Peyer's patch (tissue), 4 donors: Measurements from ENCODE around the gene UFM1. TPM values are rescaled to one million over a fixed set of nuclear protein-coding genes. Genes with fewer than 3 reads are reported as not detected.

Source experiments
- DNase-seq, 3 donors: peaks; one replicate each; pipeline ENCODE4 v3.0.0-alpha.2; 2017 to 2019
- H3K27ac ChIP-seq, 4 donors: fragments of 200-600 bp; sonication (generic); one replicate each; pipeline ENCODE4 v1.5.1; 2016 to 2019
- H3K27me3 ChIP-seq, 2 donors: fragments of 200-600 bp; sonication (generic); one replicate each; pipeline ENCODE4 v1.5.1; 2019
- H3K36me3 ChIP-seq, 3 donors: fragments of 200-600 bp; sonication (generic); one replicate each; pipeline ENCODE4 v1.5.1; 2016 to 2019
- H3K4me1 ChIP-seq, 4 donors: fragments of 200-600 bp; sonication (generic); one replicate each; pipeline ENCODE4 v1.5.1; 2016 to 2019
- H3K4me3 ChIP-seq, 4 donors: fragments of 200-600 bp; sonication (generic); 1 replicate in 3 of 4; 2 replicates in 1 of 4; pipeline ENCODE4 v1.5.1; 2016 to 2019; ENCODE audit warnings: mild to moderate bottlenecking in 1 of 4
- H3K9me3 ChIP-seq, 4 donors: fragments of 200-600 bp; sonication (generic); one replicate each; pipeline ENCODE4 v1.5.1; 2016 to 2019; ENCODE audit warnings: mild to moderate bottlenecking in 1 of 4
- CTCF ChIP-seq, 6 experiments: fragments of 450-650 bp in 4 of 6; fragments of 200-600 bp in 2 of 6; sonication (generic) in 1 of 6; IDR thresholded peaks; one replicate each; pipeline ENCODE4 v1.5.1; 2017 to 2019; ENCODE audit warnings: antibody characterized with exemption in 6 of 6, mild to moderate bottlenecking in 3 of 6, moderate library complexity in 1 of 6
- POLR2A ChIP-seq, 2 donors: fragments of 450-650 bp; IDR thresholded peaks; one replicate each; pipeline ENCODE4 v1.5.1; 2017; ENCODE audit warnings: antibody characterized with exemption in 2 of 2, mild to moderate bottlenecking in 2 of 2, moderate library complexity in 2 of 2
- total RNA-seq, 4 donors: library from RNA; depleted of rRNA; stranded (reverse); fragments of >200 nt; gene quantifications; one replicate each; pipeline ENCODE4 v1.1.0, GENCODE V29; 2016

The UFM1 gene
- total RNA-seq, 4 donors from 2014 or later = 25.0 to 54.5 (median 36.7) TPM

GRCh38 chr13:38316129-38316528 lies 33.5 kb upstream of the UFM1 start:
- H3K27me3 ChIP-seq = no peaks in the 10 kb centered on the region
- H3K36me3 ChIP-seq = no peaks in the 10 kb centered on the region
- DNase-seq = no peak
- TF ChIP-seq POLR2A (IDR thresholded peaks at IDR 0.05) (no peak), CTCF (IDR thresholded peaks at IDR 0.05) (no peak)
- no peaks in the 10 kb centered on the region for H3K4me1 ChIP-seq
- no peak overlapping the region for H3K27ac ChIP-seq
- H3K9me3 ChIP-seq = no peaks in the 10 kb centered on the region
- no peak overlapping the region for H3K4me3 ChIP-seq

- H3K27me3 ChIP-seq = no peaks in the 10 kb centered on the region
- H3K4me1 ChIP-seq = no peaks in the 10 kb centered on the region
- DNase-seq = no peak
- no peak overlapping the region for H3K27ac ChIP-seq
- H3K36me3 ChIP-seq = no peaks in the 10 kb centered on the region
- TF ChIP-seq POLR2A (IDR thresholded peaks at IDR 0.05) = no peak
- TF ChIP-seq CTCF (IDR thresholded peaks at IDR 0.05) = no peak
- H3K4me3 ChIP-seq = no peak overlapping the region
- no peaks in the 10 kb centered on the region for H3K9me3 ChIP-seq
Measured at GRCh38 chr13:38321654-38322053, 28.0 kb upstream of the UFM1 start.

- Histone ChIP-seq H3K36me3 (no peaks in the 10 kb centered on the region), H3K4me1 (no peaks in the 10 kb centered on the region), H3K27me3 (no peaks in the 10 kb centered on the region), H3K9me3 (no peaks in the 10 kb centered on the region), H3K4me3 (no peak overlapping the region), H3K27ac (no peak overlapping the region)
- no peak for TF ChIP-seq CTCF (IDR thresholded peaks at IDR 0.05)
- TF ChIP-seq POLR2A (IDR thresholded peaks at IDR 0.05) = no peak
- DNase-seq = no peak
Measured at GRCh38 chr13:38325426-38325825, 24.2 kb upstream of the UFM1 start.

- DNase-seq = no peak
- TF ChIP-seq CTCF (IDR thresholded peaks at IDR 0.05) (no peak), POLR2A (IDR thresholded peaks at IDR 0.05) (no peak)
- Histone ChIP-seq H3K27me3 (no peaks in the 10 kb centered on the region), H3K9me3 (no peaks in the 10 kb centered on the region), H3K36me3 (no peaks in the 10 kb centered on the region), H3K27ac (no peak overlapping the region), H3K4me3 (no peak overlapping the region), H3K4me1 (no peaks in the 10 kb centered on the region)
Measured at GRCh38 chr13:38328699-38329098, 21.0 kb upstream of the UFM1 start.

GRCh38 chr13:38334845-38335244 lies 14.8 kb upstream of the UFM1 start:
- Histone ChIP-seq H3K27me3 (no peaks in the 10 kb centered on the region), H3K27ac (no peak overlapping the region), H3K9me3 (no peaks in the 10 kb centered on the region), H3K4me3 (no peak overlapping the region), H3K36me3 (no peaks in the 10 kb centered on the region), H3K4me1 (no peaks in the 10 kb centered on the region)
- TF ChIP-seq POLR2A (IDR thresholded peaks at IDR 0.05) (no peak), CTCF (IDR thresholded peaks at IDR 0.05) (no peak)
- DNase-seq = no peak

- Histone ChIP-seq H3K4me1 (no peaks in the 10 kb centered on the region), H3K27ac (no peak overlapping the region), H3K4me3 (no peak overlapping the region), H3K9me3 (no peaks in the 10 kb centered on the region), H3K27me3 (no peaks in the 10 kb centered on the region), H3K36me3 (no peaks in the 10 kb centered on the region)
- TF ChIP-seq POLR2A (IDR thresholded peaks at IDR 0.05) = no peak
- no peak for TF ChIP-seq CTCF (IDR thresholded peaks at IDR 0.05)
- no peak for DNase-seq
Measured at GRCh38 chr13:38338089-38338488, 11.6 kb upstream of the UFM1 start.
